Measurements from ENCODE around the gene COL18A1. TPM values are rescaled to one million over a fixed set of nuclear protein-coding genes. Genes with fewer than 3 reads are reported as not detected.
A peak's percentile ranks its signal among the peaks of the same experiment; 100 is the strongest.

The COL18A1 gene
- total RNA-seq, 1 experiment from 2014 or later, result 3.4 TPM

GRCh38 chr21:45443595-45444181 is 38.7 kb downstream of the COL18A1 start:
- BruUV-seq (replicated peaks), result no TSS peak
- POLR2A ChIA-PET, result no interaction called here
- no peak overlapping the region for H3K27ac Mint-ChIP-seq (ENCODE audit: low read depth, unreplicated experiment)
- peaks cover 12% of the 10 kb centered on the region for H3K4me1 Mint-ChIP-seq (ENCODE audit: insufficient read depth, unreplicated experiment)
- H3K9me3 Mint-ChIP-seq (ENCODE audit: unreplicated experiment), result peaks cover 8% of the 10 kb centered on the region
- intact Hi-C loops (cut with micrococcal nuclease), result loop anchor here (5.0 kb wide), 1 partner anchor 154 kb away; no protein-coding TSS in a partner anchor
- no peak overlapping the region for H3K4me3 Mint-ChIP-seq (ENCODE audit: unreplicated experiment)
- peaks cover 11% of the 10 kb centered on the region for H3K27me3 Mint-ChIP-seq (ENCODE audit: insufficient read depth, unreplicated experiment)
- no peaks in the 10 kb centered on the region for H3K36me3 Mint-ChIP-seq (ENCODE audit: insufficient read depth, unreplicated experiment)
- CTCF ChIA-PET, result interaction anchor here (0.7 kb wide), 1 partner anchor 57 kb away, joined by 4 read pairs; no protein-coding TSS in a partner anchor
- DNase-seq (ENCODE audit: unreplicated experiment), result peak; percentile 18
- TF ChIP-seq CTCF (IDR thresholded peaks at IDR 0.05; ENCODE audit: unreplicated experiment), result peak; percentile 10

- peaks cover 12% of the 10 kb centered on the region for H3K4me1 Mint-ChIP-seq (ENCODE audit: insufficient read depth, unreplicated experiment)
- H3K27ac Mint-ChIP-seq (ENCODE audit: low read depth, unreplicated experiment), result no peak overlapping the region
- H3K27me3 Mint-ChIP-seq (ENCODE audit: insufficient read depth, unreplicated experiment), result peaks cover 11% of the 10 kb centered on the region
- intact Hi-C loops (cut with micrococcal nuclease), result loop anchor here (5.0 kb wide), 1 partner anchor 153 kb away; no protein-coding TSS in a partner anchor
- no peak for DNase-seq (ENCODE audit: unreplicated experiment)
- CTCF ChIA-PET, result no interaction called here
- no peaks in the 10 kb centered on the region for H3K36me3 Mint-ChIP-seq (ENCODE audit: insufficient read depth, unreplicated experiment)
- H3K9me3 Mint-ChIP-seq (ENCODE audit: unreplicated experiment), result peaks cover 8% of the 10 kb centered on the region
- POLR2A ChIA-PET, result no interaction called here
- BruUV-seq (replicated peaks), result no TSS peak
- H3K4me3 Mint-ChIP-seq (ENCODE audit: unreplicated experiment), result no peak overlapping the region
- TF ChIP-seq CTCF (IDR thresholded peaks at IDR 0.05; ENCODE audit: unreplicated experiment), result no peak
These were observed 39.4 kb downstream of the COL18A1 start for GRCh38 chr21:45444385-45444784.

GRCh38 chr21:45445369-45445768 is 40.4 kb downstream of the COL18A1 start:
- Mint-ChIP-seq H3K36me3 (ENCODE audit: insufficient read depth, unreplicated experiment) (no peaks in the 10 kb centered on the region), H3K4me3 (ENCODE audit: unreplicated experiment) (no peak overlapping the region), H3K9me3 (ENCODE audit: unreplicated experiment) (peaks cover 8% of the 10 kb centered on the region), H3K4me1 (ENCODE audit: insufficient read depth, unreplicated experiment) (peaks cover 12% of the 10 kb centered on the region), H3K27me3 (ENCODE audit: insufficient read depth, unreplicated experiment) (peaks cover 11% of the 10 kb centered on the region), H3K27ac (ENCODE audit: low read depth, unreplicated experiment) (no peak overlapping the region)
- POLR2A ChIA-PET, result no interaction called here
- CTCF ChIA-PET, result interaction anchor here (0.9 kb wide), 1 partner anchor 306 kb away, joined by 3 read pairs; no protein-coding TSS in a partner anchor
- TF ChIP-seq CTCF (IDR thresholded peaks at IDR 0.05; ENCODE audit: unreplicated experiment), result no peak
- no peak for DNase-seq (ENCODE audit: unreplicated experiment)
- BruUV-seq (replicated peaks), result no TSS peak
- intact Hi-C loops (cut with micrococcal nuclease), result no loop called here

- peak; percentile 71 for DNase-seq (ENCODE audit: unreplicated experiment)
- H3K4me1 Mint-ChIP-seq (ENCODE audit: insufficient read depth, unreplicated experiment), result peaks cover 12% of the 10 kb centered on the region
- intact Hi-C loops (cut with micrococcal nuclease), result no loop called here
- H3K9me3 Mint-ChIP-seq (ENCODE audit: unreplicated experiment), result peaks cover 8% of the 10 kb centered on the region
- H3K27ac Mint-ChIP-seq (ENCODE audit: low read depth, unreplicated experiment), result no peak overlapping the region
- no TSS peak for BruUV-seq (replicated peaks)
- TF ChIP-seq CTCF (IDR thresholded peaks at IDR 0.05; ENCODE audit: unreplicated experiment), result no peak
- peaks cover 11% of the 10 kb centered on the region for H3K27me3 Mint-ChIP-seq (ENCODE audit: insufficient read depth, unreplicated experiment)
- H3K4me3 Mint-ChIP-seq (ENCODE audit: unreplicated experiment), result no peak overlapping the region
- H3K36me3 Mint-ChIP-seq (ENCODE audit: insufficient read depth, unreplicated experiment), result peaks cover 5% of the 10 kb centered on the region
- CTCF ChIA-PET, result no interaction called here
- POLR2A ChIA-PET, result interaction anchor here (0.6 kb wide), 1 partner anchor 507 kb away, joined by 3 read pairs; no protein-coding TSS in a partner anchor
These were observed 42.9 kb downstream of the COL18A1 start for GRCh38 chr21:45447821-45448220.

All from MCF 10A (cell line).